ENCODE measurements around the gene PPP4R2.

GRCh38 chr3:72957297-72957696 lies 39.3 kb upstream of the PPP4R2 start:
- TF ChIP-seq POLR2A (IDR thresholded peaks at IDR 0.05): no peak
- TF ChIP-seq CTCF (IDR thresholded peaks at IDR 0.05): no peak
- TF ChIP-seq POLR2AphosphoS5 (IDR thresholded peaks at IDR 0.05): no peak

All from breast epithelium (tissue), 3 donors.